Left cardiac atrium (tissue), 4 donors: ENCODE measurements around the gene ELFN1. TPM values are rescaled to one million over a fixed set of nuclear protein-coding genes. Genes with fewer than 3 reads are reported as not detected.
"Not testable (repeated sequence)": the region's sequence is repeated elsewhere in the genome, so short reads cannot be mapped to it uniquely, and the experiment has no call there.

Source experiments
- ATAC-seq, 2 donors: fragments of 200-7000 bp; cut with Tn5 transposase; one replicate each; pipeline ENCODE4 v1.9.1; 2020; ENCODE audit warnings: mild to moderate bottlenecking in 2 of 2, moderate library complexity in 2 of 2
- DNase-seq: peaks from one replicate; pipeline ENCODE4 v3.0.0-alpha.2; 2020
- intact Hi-C, 2 donors: fragments of 100-400 bp; cut with DNase I; formaldehyde crosslinking; loops; one replicate each; pipeline versions ENCODE4 v1.14.1 to v1.15.1; 2022 to 2023
- total RNA-seq, 2 donors: library from RNA; stranded (reverse); fragmentation: NEBNext Ultra II Directional; extraction: Animal tissue kit (Norgen Biotek cat#: 25700); gene quantifications; one replicate each; pipeline ENCODE4 v1.2.1, GENCODE V29; 2021
- donor health status: DM: no; HTN: yes; CAD: no.
- donor health status: DM: no; HTN: yes; CAD: no; lungs with severe emphysema.
- donor health status: DM: yes; HTN: yes; CAD: no.
- donor health status: Dilated cardiomyopathy.

Gene ELFN1
- total RNA-seq, 2 donors from 2014 or later, result 6.0 to 9.5 TPM

GRCh38 chr7:1714583-1715330 is 44.7 kb downstream of the ELFN1 start:
- ATAC-seq (no peak), DNase-seq (peak; percentile 4)
- intact Hi-C loops, result loop anchor here in 1 of 2 donors (5.0 kb wide), 1 partner anchor 33 kb away; no protein-coding TSS in a partner anchor

- DNase-seq, result peak; percentile 15
- intact Hi-C loops, result no loop called here
- no peak for ATAC-seq
These were observed 45.2 kb downstream of the ELFN1 start for GRCh38 chr7:1715331-1715625.

GRCh38 chr7:1715671-1716074 is 45.6 kb downstream of the ELFN1 start:
- ATAC-seq (no peak), DNase-seq (peak; percentile 11)
- intact Hi-C loops, result no loop called here

- intact Hi-C loops, result no loop called here
- DNase-seq (peak; percentile 20), ATAC-seq (peak in 1 of 2 donors; percentile 10)
These were observed 46.4 kb downstream of the ELFN1 start for GRCh38 chr7:1716263-1717094.

GRCh38 chr7:1717095-1717483 is 47.0 kb downstream of the ELFN1 start:
- intact Hi-C loops, result no loop called here
- ATAC-seq (no peak), DNase-seq (no peak)

GRCh38 chr7:1717903-1718676 is 48.0 kb downstream of the ELFN1 start:
- DNase-seq, result peak; percentile 7
- intact Hi-C loops, result no loop called here
- ATAC-seq, result no peak

- ATAC-seq, intact Hi-C loops: not testable (repeated sequence)
- DNase-seq, result peak; percentile 2
These were observed 48.8 kb downstream of the ELFN1 start for GRCh38 chr7:1718850-1719249.

- peak; percentile 17 for DNase-seq
- ATAC-seq, intact Hi-C loops: not testable (repeated sequence)
These were observed 49.2 kb downstream of the ELFN1 start for GRCh38 chr7:1719256-1719655.

- ATAC-seq (peak; percentile 60 to 74), DNase-seq (peak; percentile 31)
- intact Hi-C loops, result no loop called here
These were observed 49.8 kb downstream of the ELFN1 start for GRCh38 chr7:1719913-1720312.

GRCh38 chr7:1720326-1720725 is 50.2 kb downstream of the ELFN1 start:
- intact Hi-C loops, result no loop called here
- no peak for ATAC-seq
- no peak for DNase-seq

GRCh38 chr7:1721047-1721690 is 51.1 kb downstream of the ELFN1 start:
- intact Hi-C loops, result no loop called here
- ATAC-seq (peak in 1 of 2 donors; percentile 11), DNase-seq (peak; percentile 17)

GRCh38 chr7:1723254-1723653 is 53.2 kb downstream of the ELFN1 start:
- DNase-seq, result peak; percentile 7
- intact Hi-C loops, result no loop called here
- no peak for ATAC-seq

- peak; percentile 20 for DNase-seq
These were observed 54.2 kb downstream of the ELFN1 start for GRCh38 chr7:1724118-1724910.

GRCh38 chr7:1725199-1725690 is 55.2 kb downstream of the ELFN1 start:
- DNase-seq (peak; percentile 83), ATAC-seq (peak; percentile 87 to 92)
- intact Hi-C loops, result no loop called here

More at GRCh38 chr7:1724118-1724910, 54.2 kb downstream of the ELFN1 start:
- intact Hi-C loops, result no loop called here
- ATAC-seq, result no peak

GRCh38 chr7:1725766-1726630 is 55.9 kb downstream of the ELFN1 start:
- intact Hi-C loops, result no loop called here
- ATAC-seq (peak; percentile 54 to 63), DNase-seq (no peak)

GRCh38 chr7:1727079-1727478 is 57.0 kb downstream of the ELFN1 start:
- intact Hi-C loops, result no loop called here
- no peak for DNase-seq

GRCh38 chr7:1727812-1728570 is 57.9 kb downstream of the ELFN1 start:
- ATAC-seq (no peak), DNase-seq (no peak)
- intact Hi-C loops, result no loop called here

More at GRCh38 chr7:1727079-1727478, 57.0 kb downstream of the ELFN1 start:
- ATAC-seq, result no peak
